Raji (cell line): ENCODE results near the gene PCK1.

Experiments
- POLR2A ChIP-seq: IDR thresholded peaks from 2 replicates; pipeline ENCODE4 v1.6.1; 2011; ENCODE audit warnings: low read depth, low read length, control low read depth; ENCODE audit not compliant: insufficient read depth

Gene PCK1

DNA sequence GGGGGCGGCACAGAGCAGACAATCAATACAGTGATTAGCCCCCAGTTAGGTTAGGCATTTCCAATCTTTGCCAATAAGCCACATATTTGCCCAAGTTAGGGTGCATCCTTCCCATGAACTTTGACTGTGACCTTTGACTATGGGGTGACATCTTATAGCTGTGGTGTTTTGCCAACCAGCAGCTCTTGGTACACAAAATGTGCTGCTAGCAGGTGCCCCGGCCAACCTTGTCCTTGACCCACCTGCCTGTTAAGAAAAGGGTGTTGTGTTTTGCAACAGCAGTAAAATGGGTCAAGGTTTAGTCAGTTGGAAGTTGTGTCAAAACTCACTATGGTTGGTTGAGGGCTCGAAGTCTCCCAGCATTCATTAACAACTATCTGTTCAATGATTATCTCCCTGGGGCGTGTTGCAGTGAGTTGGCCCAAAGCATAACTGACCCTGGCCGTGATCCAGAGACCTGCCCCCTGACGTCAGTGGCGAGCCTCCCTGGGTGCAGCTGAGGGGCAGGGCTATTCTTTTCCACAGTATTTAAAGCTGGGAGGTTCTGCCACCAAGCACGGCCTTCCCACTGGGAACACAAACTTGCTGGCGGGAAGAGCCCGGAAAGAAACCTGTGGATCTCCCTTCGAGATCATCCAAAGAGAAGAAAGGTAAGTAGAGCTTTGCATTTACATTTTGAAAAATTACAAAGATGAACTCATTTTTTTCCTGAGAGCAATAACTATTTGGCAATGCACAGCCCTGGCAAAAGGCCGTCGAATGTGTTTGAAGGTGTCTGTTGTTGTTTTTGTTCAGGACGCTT is at the start of gene PCK1:
Gene PCK1, plus strand, starts transcription at position 557 of the 802 bp plus-strand sequence. CDS start 302 bp downstream, outside the sequence.
- no peak for TF ChIP-seq POLR2A

DNA sequence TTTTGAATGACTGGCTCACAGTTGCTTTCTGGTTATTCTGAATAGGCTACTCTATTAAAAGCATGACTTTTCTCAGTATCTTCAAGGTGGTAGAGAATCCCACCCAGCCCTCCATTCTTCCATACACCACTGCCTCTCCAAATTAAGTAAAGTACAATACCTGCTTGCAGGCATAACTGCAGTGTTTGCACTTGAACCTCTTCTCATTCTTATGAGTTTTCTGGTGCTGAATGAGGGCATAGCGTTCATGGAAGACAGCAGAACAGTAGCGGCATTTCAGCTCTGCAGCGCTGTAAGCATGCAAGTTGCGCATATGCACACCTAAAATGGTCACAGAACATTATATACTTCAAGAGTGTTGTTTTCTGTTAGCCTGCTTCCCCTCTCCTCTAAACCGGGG is 48.5 kb upstream of the PCK1 start:
- no peak for TF ChIP-seq POLR2A

DNA sequence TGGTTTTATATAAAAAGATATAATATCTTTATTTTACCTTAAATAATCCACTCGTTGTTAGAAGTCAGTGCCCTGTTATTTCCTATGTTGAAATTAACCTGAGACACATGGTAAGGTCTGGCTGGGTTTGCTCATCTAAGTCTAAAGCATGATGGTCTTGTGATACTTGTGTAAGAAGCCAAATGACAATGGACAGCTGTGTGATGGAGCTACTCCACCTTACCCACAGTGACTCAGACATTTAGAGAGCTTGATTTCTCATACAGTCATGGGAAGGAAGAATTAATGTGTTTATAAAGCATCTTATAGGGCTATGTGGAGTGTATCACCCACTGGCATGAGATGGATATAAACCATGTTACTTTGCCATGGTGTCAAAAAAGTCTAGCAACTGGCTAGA is 47.7 kb upstream of the PCK1 start:
- no peak for TF ChIP-seq POLR2A

DNA sequence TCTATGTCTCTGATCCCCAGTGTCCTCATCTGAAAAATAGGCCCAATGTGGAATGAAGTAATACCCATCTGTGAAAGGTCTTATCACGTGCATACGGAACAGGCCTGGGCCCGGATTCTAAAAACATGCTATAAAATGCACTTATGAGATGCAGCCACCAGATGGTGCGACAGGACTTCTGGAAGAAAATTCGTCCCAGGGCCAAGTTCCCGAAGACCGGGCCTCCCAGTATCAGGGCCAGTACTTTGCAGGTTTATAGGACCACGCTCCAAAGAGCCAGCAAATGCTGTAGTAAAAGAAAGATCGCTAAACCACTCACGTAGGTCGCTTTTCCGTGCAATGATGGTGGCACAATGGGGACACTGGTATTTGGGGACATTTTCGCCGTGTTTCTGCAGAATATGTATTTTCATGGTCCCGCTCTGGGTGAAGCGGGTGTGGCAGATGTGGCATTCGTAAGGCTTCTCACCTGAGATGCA is 46.6 kb upstream of the PCK1 start:
- TF ChIP-seq POLR2A: no peak

DNA sequence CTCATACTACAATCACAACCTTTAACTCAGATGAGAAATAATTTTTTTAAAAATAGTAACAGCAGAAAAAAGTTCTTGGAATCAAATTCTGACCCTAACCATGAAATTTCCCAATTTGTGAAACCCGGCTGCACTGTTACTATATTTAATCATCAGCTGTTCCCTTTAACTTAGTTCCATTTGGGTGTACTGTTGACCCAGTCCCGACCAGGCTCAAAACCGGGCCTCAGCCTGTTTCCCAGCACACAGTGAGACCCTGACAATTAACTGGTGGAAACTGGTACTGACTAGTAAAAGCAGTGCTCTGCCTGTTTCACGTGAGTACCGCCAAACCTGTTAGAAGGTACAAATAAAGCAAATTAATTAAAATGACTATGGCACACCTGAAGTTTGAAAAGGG is 43.0 kb upstream of the PCK1 start:
- no peak for TF ChIP-seq POLR2A

DNA sequence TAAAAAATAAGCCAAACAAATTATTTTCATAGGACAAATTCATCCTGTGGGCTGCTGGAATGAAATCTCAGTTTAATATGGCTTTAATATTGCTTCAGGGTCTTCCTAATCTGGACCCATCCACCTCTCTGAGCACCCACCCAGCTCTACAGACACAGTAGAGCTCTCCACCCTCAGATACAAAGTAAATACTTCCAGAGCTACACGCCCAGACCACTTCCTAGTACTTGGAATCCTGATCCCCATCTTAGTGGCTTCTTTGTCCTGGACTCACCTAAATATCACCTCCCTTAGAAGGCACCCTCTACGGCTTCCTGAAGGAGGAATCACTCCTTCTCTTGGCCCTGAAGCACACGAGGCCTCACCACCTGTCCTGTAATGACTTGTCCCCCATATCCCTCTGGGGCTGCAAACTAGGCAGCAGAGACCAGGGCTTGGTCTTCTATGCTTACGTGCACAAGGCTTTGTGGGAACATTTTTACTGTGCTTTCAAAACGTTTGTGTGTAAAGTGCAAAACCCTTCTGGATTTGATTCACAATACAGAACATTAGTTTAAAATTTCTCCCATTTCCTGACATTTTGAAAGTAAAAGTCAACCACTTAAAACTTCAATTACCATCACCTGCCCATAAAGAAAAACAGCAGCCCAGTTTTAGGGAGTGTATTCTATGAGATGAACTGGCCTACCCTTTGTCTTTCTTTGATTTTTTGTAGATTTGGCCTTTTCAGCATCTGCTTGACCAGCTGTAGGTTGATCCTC is 38.4 kb upstream of the PCK1 start:
- no peak for TF ChIP-seq POLR2A

DNA sequence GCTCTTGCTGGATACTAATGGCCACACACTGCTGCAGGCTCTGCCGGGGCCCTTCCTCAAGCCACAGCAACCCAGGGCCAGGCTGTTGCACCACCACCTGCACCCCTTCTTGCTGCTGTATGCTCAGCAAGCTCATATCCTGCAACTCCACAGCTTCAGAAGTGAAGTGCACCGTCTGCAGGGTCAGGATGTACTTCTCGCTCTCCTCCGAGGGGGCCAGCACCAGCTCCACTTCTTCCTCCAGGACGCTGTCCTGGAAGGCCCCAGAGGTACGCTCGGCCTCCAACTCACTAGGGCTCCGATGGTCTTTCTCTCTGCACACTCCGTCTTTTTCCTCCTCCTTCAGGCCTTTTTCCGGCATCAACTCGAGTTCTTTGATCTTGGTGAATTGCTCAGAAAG is 37.1 kb upstream of the PCK1 start:
- TF ChIP-seq POLR2A: no peak

DNA sequence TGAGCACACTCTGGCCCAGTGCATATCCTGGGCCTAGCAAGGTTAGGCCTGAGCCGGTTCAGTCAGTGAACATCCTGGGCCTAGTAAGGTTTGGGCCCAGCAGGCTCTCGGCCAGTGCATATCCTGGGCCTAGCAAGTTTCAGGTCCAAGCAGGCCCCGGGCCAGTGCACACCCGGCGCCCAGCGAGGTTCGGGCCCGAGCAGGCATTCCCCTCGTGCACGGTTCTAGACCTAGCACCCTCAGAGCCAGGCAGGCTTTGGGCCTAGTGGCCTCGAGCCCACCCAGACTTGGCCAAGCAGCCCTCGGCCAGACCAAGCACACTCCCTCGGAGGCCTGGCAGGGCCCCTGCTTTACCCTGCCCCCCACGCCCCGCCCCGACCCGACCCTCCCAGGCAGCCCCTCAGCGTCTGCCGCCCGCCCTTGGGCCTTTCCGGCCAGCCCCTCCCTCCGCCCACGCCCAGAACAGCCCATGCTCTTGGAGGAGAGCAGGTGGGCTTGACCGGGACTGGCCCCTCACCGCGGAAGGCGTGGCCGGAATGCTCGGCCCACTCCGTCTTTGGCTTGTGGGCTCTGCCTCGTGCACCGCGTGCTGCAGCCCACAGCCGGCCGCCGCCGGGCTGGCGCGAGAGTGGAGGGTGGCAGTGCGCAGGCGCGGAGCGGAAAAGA is 36.3 kb upstream of the PCK1 start, which contains the start of gene CTCFL:
Gene CTCFL, minus strand, starts transcription at position 630 of the 666 bp plus-strand sequence. CDS start 935 bp downstream, outside the sequence.
- TF ChIP-seq POLR2A: no peak

DNA sequence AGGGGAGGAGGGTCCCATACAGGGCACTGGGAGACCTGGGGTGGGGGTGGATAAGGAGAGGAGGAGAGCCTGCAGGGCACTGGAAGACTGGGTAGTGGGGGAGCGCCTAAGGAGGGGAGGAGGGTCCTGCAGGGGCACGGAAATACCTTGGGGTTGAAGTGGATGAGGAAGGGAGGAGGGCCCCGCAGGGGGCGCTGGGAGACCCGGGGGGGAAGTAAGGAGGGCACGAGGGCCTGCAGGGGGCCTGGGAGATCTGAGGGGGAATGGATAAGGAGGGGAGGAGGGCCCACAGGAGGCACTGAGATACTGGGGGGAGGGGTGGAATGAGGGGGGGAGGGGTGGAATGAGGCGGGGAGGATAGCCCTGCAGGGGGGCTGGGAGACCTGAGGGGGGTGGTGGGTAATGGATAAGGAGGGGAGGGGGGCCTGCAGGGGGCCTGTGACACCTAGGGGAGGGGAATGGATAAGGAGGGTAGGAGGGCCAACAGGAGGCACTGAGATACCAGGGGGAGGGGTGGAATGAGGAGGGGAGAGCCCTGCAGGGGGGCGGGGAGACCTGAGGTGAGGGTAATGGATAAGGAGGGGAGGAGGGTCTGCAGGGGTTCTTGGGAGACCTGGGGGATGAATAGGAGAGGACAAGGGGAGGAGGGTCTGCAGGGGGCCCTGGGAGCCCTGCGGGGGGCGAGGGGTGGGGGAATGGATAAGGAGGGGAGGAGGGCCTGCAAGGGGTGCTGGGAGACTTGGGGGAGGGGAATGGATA is 35.4 kb upstream of the PCK1 start:
- TF ChIP-seq POLR2A: no peak

DNA sequence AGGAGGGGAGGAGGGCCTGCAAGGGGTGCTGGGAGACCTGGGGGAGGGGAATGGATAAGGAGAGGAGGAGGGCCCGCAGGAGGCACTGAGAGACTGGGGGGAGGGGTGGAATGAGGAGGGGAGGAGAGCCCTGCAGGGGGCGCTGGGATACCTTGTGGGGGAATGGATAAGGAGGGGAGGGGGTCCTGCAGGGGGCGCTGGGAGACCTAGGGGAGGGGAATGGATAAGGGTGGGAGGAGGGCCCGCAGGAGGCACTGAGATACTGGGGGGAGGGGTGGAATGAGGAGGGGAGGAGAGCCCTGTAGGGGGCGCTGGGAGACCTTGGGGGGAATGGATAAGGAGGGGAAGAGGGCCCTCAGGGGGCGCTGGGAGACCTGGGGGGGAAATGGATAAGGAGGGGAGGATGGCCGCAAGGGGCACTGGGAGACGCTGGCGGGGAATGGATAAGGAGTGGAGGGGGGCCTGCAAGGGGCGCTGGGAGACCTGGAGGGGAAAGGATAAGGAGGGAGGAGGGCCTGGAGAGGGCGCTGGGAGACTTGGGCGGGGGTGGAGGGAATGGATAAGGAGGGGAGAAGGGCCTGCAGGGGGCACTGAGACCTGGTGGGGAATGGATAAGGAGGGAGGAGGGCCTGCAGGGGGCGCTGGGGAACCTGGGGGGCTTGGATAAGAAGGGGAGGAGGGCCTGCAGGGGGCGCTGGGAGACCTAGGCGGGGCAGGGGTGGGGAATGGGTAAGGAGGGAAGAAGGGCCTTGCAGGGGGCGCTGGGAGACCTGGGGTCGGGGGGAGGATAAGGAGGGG is 34.6 kb upstream of the PCK1 start:
- TF ChIP-seq POLR2A: no peak

DNA sequence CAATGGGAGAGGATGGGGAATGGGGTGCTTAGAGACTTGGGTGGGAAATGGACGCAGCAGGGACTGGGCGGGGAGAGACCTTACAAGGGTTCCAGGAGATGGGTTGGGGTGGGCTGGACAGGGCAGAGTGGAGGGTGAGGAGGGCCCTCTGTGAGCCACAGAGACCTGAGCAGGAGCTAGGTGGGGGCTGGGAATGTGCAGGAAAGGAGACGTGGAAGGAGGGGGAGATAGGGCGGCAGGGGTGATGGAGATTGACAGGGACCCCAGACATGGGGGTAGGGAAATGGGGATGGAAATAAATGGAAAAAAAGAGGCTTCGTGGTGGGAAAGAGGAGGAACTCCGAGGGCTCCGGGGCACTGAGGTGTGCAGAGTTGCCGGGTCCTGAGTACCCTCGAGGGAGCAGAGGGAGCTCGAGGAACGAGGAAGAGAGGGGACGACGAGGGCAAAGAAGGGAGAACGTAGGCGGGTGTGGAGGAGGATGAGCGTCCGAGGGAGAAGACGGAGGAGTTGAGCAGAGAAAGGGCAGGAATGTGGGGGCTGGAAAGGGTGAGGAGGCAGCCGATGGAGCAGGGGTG is 33.9 kb upstream of the PCK1 start:
- no peak for TF ChIP-seq POLR2A

DNA sequence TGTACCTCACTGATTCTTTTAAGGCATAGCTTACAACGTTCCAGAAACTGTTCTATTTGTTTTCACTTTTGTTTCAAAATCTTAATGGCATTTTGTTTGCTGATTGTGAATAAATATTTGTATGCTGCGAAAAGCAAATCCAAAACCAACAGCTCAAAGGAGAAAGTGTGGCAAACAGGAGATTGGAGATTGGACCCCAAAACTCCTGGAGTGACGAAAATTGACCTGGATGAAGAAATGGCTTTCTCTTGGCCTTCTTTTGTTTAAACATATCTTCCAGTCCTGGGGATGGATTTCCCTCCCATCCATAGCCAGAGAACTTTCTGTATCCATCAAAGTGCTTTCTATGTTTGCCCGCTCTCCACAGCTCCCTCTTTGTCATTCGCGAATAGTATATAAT is 33.2 kb upstream of the PCK1 start:
- no peak for TF ChIP-seq POLR2A

DNA sequence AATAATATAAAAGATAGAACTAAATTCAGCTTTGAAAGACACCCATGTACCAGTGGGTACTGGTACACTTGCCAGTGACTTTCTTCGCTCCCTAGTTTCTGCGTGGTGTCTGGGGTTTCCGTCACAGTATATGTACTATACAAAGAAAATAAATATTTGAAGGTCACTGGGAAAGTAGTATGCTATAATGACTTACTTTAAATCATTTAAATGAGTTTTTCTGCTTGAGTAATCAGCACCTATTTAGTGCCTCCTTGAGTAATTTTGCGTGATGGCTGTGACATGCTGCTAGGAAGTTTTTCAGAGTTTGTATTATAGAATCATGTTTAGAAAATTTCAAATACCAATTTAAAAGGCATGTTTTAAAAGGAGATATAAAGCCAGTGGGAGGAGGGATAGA is 32.8 kb upstream of the PCK1 start:
- TF ChIP-seq POLR2A: no peak

DNA sequence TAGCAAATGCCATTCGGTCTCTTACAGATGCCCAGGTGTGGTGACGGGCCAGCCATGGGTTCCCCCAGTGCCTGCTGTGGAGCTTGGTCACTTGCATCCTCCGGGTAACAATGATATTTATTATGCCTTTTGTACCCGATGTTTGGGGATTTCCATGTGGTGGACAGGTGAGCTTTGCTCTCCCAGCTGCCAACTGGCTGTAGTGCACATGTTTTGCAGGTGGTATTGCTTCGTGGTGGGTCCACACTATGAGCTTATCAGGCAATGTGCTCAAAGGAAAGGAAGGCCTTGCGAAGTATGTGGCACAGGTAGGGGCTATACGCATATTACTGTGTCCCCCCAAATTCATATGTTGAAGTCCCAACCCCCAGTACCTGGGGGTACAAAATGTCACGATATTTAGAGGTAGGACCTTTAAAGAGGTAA is 31.7 kb upstream of the PCK1 start:
- TF ChIP-seq POLR2A: no peak
